H9 (cell line): Measurements from ENCODE around the gene LYZL6. TPM values are rescaled to one million over a fixed set of nuclear protein-coding genes. Genes with fewer than 3 reads are reported as not detected.

Experiments used
- DNase-seq: peaks from one replicate; pipeline ENCODE4 v3.0.0-alpha.2; 2017
- H2AFZ ChIP-seq: one replicate; pipeline ENCODE4 v1.6.1; 2013; ENCODE audit warnings: mild to moderate bottlenecking, low read length, control low read depth, moderate library complexity
- H2AK5ac ChIP-seq: 2 replicates; pipeline ENCODE4 v1.6.1; 2013; ENCODE audit warnings: low read length, control low read depth, mixed read lengths; ENCODE audit not compliant: insufficient read length
- H2BK120ac ChIP-seq: one replicate; pipeline ENCODE4 v1.6.1; 2013; ENCODE audit warnings: low read depth, mild to moderate bottlenecking, low read length, control low read depth, inconsistent platforms; ENCODE audit not compliant: poor library complexity, severe bottlenecking
- H2BK12ac ChIP-seq: 2 replicates; pipeline ENCODE4 v1.6.1; 2013; ENCODE audit warnings: low read length, control low read depth, mixed read lengths, low read depth; ENCODE audit not compliant: insufficient read length
- H2BK15ac ChIP-seq: 2 replicates; pipeline ENCODE4 v1.6.1; 2013; ENCODE audit warnings: low read depth, low read length, control low read depth
- H2BK20ac ChIP-seq: one replicate; pipeline ENCODE4 v1.6.1; 2013; ENCODE audit warnings: low read depth, mild to moderate bottlenecking, low read length, control low read depth, inconsistent platforms; ENCODE audit not compliant: poor library complexity, severe bottlenecking
- H2BK5ac ChIP-seq: 2 replicates; pipeline ENCODE4 v1.6.1; 2013; ENCODE audit warnings: low read length, control low read depth, mixed read lengths; ENCODE audit not compliant: insufficient read length
- H3K14ac ChIP-seq: 2 replicates; pipeline ENCODE4 v1.6.1; 2013; ENCODE audit warnings: low read length, control low read depth; ENCODE audit not compliant: insufficient read depth
- H3K18ac ChIP-seq: 2 replicates; pipeline ENCODE4 v1.6.1; 2013; ENCODE audit warnings: low read depth, mild to moderate bottlenecking, mixed read lengths, low read length, control low read depth; ENCODE audit not compliant: insufficient read length
- H3K23ac ChIP-seq: 2 replicates; pipeline ENCODE4 v1.6.1; 2013; ENCODE audit warnings: low read length, control low read depth, mixed read lengths, low read depth; ENCODE audit not compliant: insufficient read length
- H3K23me2 ChIP-seq: 2 replicates; pipeline ENCODE4 v1.6.1; 2013; ENCODE audit warnings: low read depth, mild to moderate bottlenecking, mixed read lengths, low read length, control low read depth; ENCODE audit not compliant: insufficient read length, poor library complexity, severe bottlenecking
- H3K27ac ChIP-seq: 2 replicates; pipeline ENCODE4 v1.5.1; 2013; ENCODE audit warnings: low read length, control low read depth, mixed read lengths, low read depth; ENCODE audit not compliant: insufficient read length
- H3K27me3 ChIP-seq: 2 replicates; pipeline ENCODE4 v1.6.1; 2013; ENCODE audit warnings: low read length, control low read depth, inconsistent platforms; ENCODE audit not compliant: insufficient read depth
- H3K4ac ChIP-seq: 2 replicates; pipeline ENCODE4 v1.6.1; 2013; ENCODE audit warnings: low read depth, mild to moderate bottlenecking, control low read depth, inconsistent platforms, low read length, moderate library complexity
- H3K4me1 ChIP-seq: 2 replicates; pipeline ENCODE4 v1.6.1; 2013; ENCODE audit warnings: low read length, control low read depth, inconsistent platforms; ENCODE audit not compliant: insufficient read depth
- H3K4me2 ChIP-seq: 2 replicates; pipeline ENCODE4 v1.6.1; 2013; ENCODE audit warnings: low read length, control low read depth, mixed read lengths; ENCODE audit not compliant: insufficient read length, insufficient read depth
- H3K56ac ChIP-seq: 2 replicates; pipeline ENCODE4 v1.6.1; 2013; ENCODE audit warnings: low read depth, mild to moderate bottlenecking, mixed read lengths, low read length, control low read depth; ENCODE audit not compliant: insufficient read length
- H3K79me1 ChIP-seq: 2 replicates; pipeline ENCODE4 v1.6.1; 2013; ENCODE audit warnings: low read depth, mild to moderate bottlenecking, moderate library complexity, low read length, control low read depth, inconsistent platforms; ENCODE audit not compliant: insufficient read depth, poor library complexity, severe bottlenecking
- H3K79me2 ChIP-seq: 2 replicates; pipeline ENCODE4 v1.6.1; 2013; ENCODE audit warnings: low read length, control low read depth, inconsistent platforms; ENCODE audit not compliant: insufficient read depth
- H3K9ac ChIP-seq: 2 replicates; pipeline ENCODE4 v1.6.1; 2013; ENCODE audit warnings: low read length, control low read depth, mixed read lengths; ENCODE audit not compliant: insufficient read length; ENCODE audit errors: extremely low read depth
- H3K9me3 ChIP-seq: one replicate; pipeline ENCODE4 v1.6.1; 2013; ENCODE audit warnings: low read depth, low read length, inconsistent platforms; ENCODE audit not compliant: control insufficient read depth
- H3T11ph ChIP-seq: one replicate; pipeline ENCODE4 v1.6.1; 2013; ENCODE audit warnings: mild to moderate bottlenecking, low read length, control low read depth, inconsistent platforms
- H4K20me1 ChIP-seq: one replicate; pipeline ENCODE4 v1.6.1; 2013; ENCODE audit not compliant: control insufficient read depth, insufficient read length, insufficient read depth
- H4K5ac ChIP-seq: 2 replicates; pipeline ENCODE4 v1.6.1; 2013; ENCODE audit warnings: low read depth, mild to moderate bottlenecking, mixed read lengths, low read length, control low read depth; ENCODE audit not compliant: insufficient read length
- H4K8ac ChIP-seq: replicated peaks from 2 replicates; pipeline ENCODE4 v1.6.1; 2013; ENCODE audit warnings: low read length, control low read depth, mixed read lengths, low read depth; ENCODE audit not compliant: insufficient read length
- H4K91ac ChIP-seq: 2 replicates; pipeline ENCODE4 v1.6.1; 2013; ENCODE audit warnings: low read depth, mild to moderate bottlenecking, moderate library complexity, mixed read lengths, low read length, control low read depth; ENCODE audit not compliant: insufficient read length
- H3K27ac Mint-ChIP-seq, 3 experiments: 2 replicates in 2 of 3; 3 replicates in 1 of 3; pipeline ENCODE4 v1.8.0; 2020 to 2021; ENCODE audit warnings: mixed read lengths in 3 of 3, mild to moderate bottlenecking in 1 of 3, moderate library complexity in 1 of 3
- H3K27me3 Mint-ChIP-seq: 2 replicates; pipeline ENCODE4 v1.8.0; 2021; ENCODE audit warnings: low read depth, mild to moderate bottlenecking, moderate library complexity, mixed read lengths
- H3K36me3 Mint-ChIP-seq, 3 experiments: 2 replicates in 2 of 3; 3 replicates in 1 of 3; pipeline ENCODE4 v1.8.0; 2020 to 2021; ENCODE audit warnings: low read depth in 3 of 3, mixed read lengths in 3 of 3; ENCODE audit not compliant: insufficient read depth in 1 of 3
- H3K4me1 Mint-ChIP-seq, 2 experiments: 2 replicates each; pipeline ENCODE4 v1.8.0; 2020; ENCODE audit warnings: mixed read lengths in 2 of 2
- H3K4me3 Mint-ChIP-seq, 2 experiments: 2 replicates in 1 of 2; 3 replicates in 1 of 2; pipeline ENCODE4 v1.8.0; 2020 to 2021; ENCODE audit warnings: mild to moderate bottlenecking in 2 of 2, mixed read lengths in 2 of 2, moderate library complexity in 1 of 2
- H3K9me3 Mint-ChIP-seq, 2 experiments: 2 replicates in 1 of 2; 3 replicates in 1 of 2; pipeline ENCODE4 v1.8.0; 2020; ENCODE audit warnings: mild to moderate bottlenecking in 2 of 2, mixed read lengths in 2 of 2, moderate library complexity in 1 of 2
- CTCF ChIP-seq: fragments of 200-600 bp; sonication (generic); conservative IDR thresholded peaks from 3 replicates; pipeline ENCODE4 v1.8.0; 2021; ENCODE audit warnings: antibody characterized with exemption, mild to moderate bottlenecking
- WGBS: extraction: QIAGEN DNeasy Blood & Tissue Kit; methylation state at CpG from one replicate; pipeline ENCODE4 v1.1.7; 2013; ENCODE audit warnings: missing lambda C conversion rate, low lambda C conversion rate, mixed read lengths; ENCODE audit not compliant: insufficient read length; ENCODE audit errors: extremely low coverage; 5-methylcytosine and 5-hydroxymethylcytosine counted together
- total RNA-seq: library from RNA; stranded (reverse); gene quantifications from 2 replicates; pipeline ENCODE4 v1.2.1, GENCODE V29; 2021

LYZL6 gene
- total RNA-seq, 1 experiment from 2014 or later, result not detected

DNA sequence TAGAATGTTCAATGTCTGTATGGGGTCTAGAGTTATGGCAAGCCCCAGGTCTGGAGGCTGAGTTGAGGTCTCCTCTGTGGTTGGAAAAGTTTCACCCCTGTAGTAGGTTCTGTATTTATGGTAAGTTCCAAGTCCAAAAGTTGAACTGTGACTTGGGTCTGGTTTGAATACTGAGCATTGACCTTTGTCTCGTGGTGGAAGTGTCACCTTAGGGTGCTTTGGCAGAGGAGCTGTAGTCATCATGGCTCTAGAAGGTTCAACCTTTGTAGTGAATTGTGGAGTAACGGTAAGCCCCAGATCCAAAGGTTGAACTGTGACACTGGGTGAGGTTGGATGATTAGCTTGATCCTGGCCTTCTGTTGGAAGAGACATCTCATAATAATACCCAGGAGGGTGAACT lies 30.6 kb downstream of the LYZL6 start:
- Histone ChIP-seq H3K4me2 (no peak overlapping the region), H3K23me2 (no peaks in the 10 kb centered on the region), H3K23ac (no peak overlapping the region), H4K91ac (no peak overlapping the region), H3K27ac (no peak overlapping the region), H3K79me2 (0 out of 2 replicates have a peak, but pooled peaks cover 1% of the 10 kb centered on the region), H3K79me1 (no peaks in the 10 kb centered on the region), H2BK20ac (no peak overlapping the region), H3K4me1 (no peaks in the 10 kb centered on the region), H2BK5ac (no peak overlapping the region), H2BK120ac (no peak overlapping the region), H3T11ph (no peak overlapping the region), H4K5ac (no peak overlapping the region), H2BK12ac (no peak overlapping the region), H2AK5ac (no peak overlapping the region), H3K18ac (no peak overlapping the region), H4K8ac (no peak overlapping the region), H2AFZ (no peak overlapping the region), H3K9me3 (no peaks in the 10 kb centered on the region), H4K20me1 (no peaks in the 10 kb centered on the region), H2BK15ac (no peak overlapping the region), H3K4ac (no peak overlapping the region), H3K9ac (no peak overlapping the region), H3K56ac (no peak overlapping the region), H3K14ac (no peak overlapping the region), H3K27me3 (no peaks in the 10 kb centered on the region)
- WGBS, result no CpG with 5 or more reads among the region's 2 CpGs
- no peak for TF ChIP-seq CTCF
- Mint-ChIP-seq H3K4me3 (no peak overlapping the region), H3K27me3 (peaks cover 15% of the 10 kb centered on the region), H3K4me1 (no peaks in the 10 kb centered on the region), H3K27ac (no peak overlapping the region), H3K36me3 (peaks cover 3 to 21% (median 11%) of the 10 kb centered on the region in 3 experiments), H3K9me3 (peaks cover 17 to 59% of the 10 kb centered on the region in 2 experiments)
- DNase-seq, result no peak
